Measurements from ENCODE around the gene MND1.

MND1 gene

GRCh38 chr4:153383131-153383530, 38.6 kb downstream of the MND1 start:
- H3K36me3 ChIP-seq (ENCODE audit: insufficient read depth, low read length): no peaks in the 10 kb centered on the region
- no peak overlapping the region for H3K4me3 ChIP-seq (ENCODE audit: low read length)
- no peaks in the 10 kb centered on the region for H3K27me3 ChIP-seq (ENCODE audit: control insufficient read depth, insufficient read depth, low read length)
- H3K9me3 ChIP-seq (replicated peaks; ENCODE audit: low read length): no peaks in the 10 kb centered on the region
- no peak overlapping the region for H3K4me2 ChIP-seq (ENCODE audit: low read length)
- H3K4me1 ChIP-seq (ENCODE audit: control insufficient read depth, insufficient read depth, low read length): no peaks in the 10 kb centered on the region
- H3K9ac ChIP-seq (ENCODE audit: low read depth, low read length): no peak overlapping the region

GRCh38 chr4:153384160-153384559, 39.7 kb downstream of the MND1 start:
- Histone ChIP-seq H3K4me1 (ENCODE audit: control insufficient read depth, insufficient read depth, low read length) (no peaks in the 10 kb centered on the region), H3K9ac (ENCODE audit: low read depth, low read length) (no peak overlapping the region), H3K36me3 (ENCODE audit: insufficient read depth, low read length) (no peaks in the 10 kb centered on the region), H3K4me3 (ENCODE audit: low read length) (no peak overlapping the region), H3K9me3 (replicated peaks; ENCODE audit: low read length) (no peaks in the 10 kb centered on the region), H3K4me2 (ENCODE audit: low read length) (no peak overlapping the region), H3K27me3 (ENCODE audit: control insufficient read depth, insufficient read depth, low read length) (no peaks in the 10 kb centered on the region)

GRCh38 chr4:153385784-153386183, 41.3 kb downstream of the MND1 start:
- Histone ChIP-seq H3K4me3 (ENCODE audit: low read length) (no peak overlapping the region), H3K36me3 (ENCODE audit: insufficient read depth, low read length) (no peaks in the 10 kb centered on the region), H3K9me3 (replicated peaks; ENCODE audit: low read length) (no peaks in the 10 kb centered on the region), H3K4me2 (ENCODE audit: low read length) (no peak overlapping the region), H3K27me3 (ENCODE audit: control insufficient read depth, insufficient read depth, low read length) (no peaks in the 10 kb centered on the region), H3K9ac (ENCODE audit: low read depth, low read length) (no peak overlapping the region), H3K4me1 (ENCODE audit: control insufficient read depth, insufficient read depth, low read length) (no peaks in the 10 kb centered on the region)

GRCh38 chr4:153387981-153388380, 43.5 kb downstream of the MND1 start:
- H3K4me3 ChIP-seq (ENCODE audit: low read length): no peak overlapping the region
- H3K4me1 ChIP-seq (ENCODE audit: control insufficient read depth, insufficient read depth, low read length): no peaks in the 10 kb centered on the region
- no peak overlapping the region for H3K4me2 ChIP-seq (ENCODE audit: low read length)
- no peaks in the 10 kb centered on the region for H3K9me3 ChIP-seq (replicated peaks; ENCODE audit: low read length)
- no peaks in the 10 kb centered on the region for H3K36me3 ChIP-seq (ENCODE audit: insufficient read depth, low read length)
- no peak overlapping the region for H3K9ac ChIP-seq (ENCODE audit: low read depth, low read length)
- no peaks in the 10 kb centered on the region for H3K27me3 ChIP-seq (ENCODE audit: control insufficient read depth, insufficient read depth, low read length)

DNA sequence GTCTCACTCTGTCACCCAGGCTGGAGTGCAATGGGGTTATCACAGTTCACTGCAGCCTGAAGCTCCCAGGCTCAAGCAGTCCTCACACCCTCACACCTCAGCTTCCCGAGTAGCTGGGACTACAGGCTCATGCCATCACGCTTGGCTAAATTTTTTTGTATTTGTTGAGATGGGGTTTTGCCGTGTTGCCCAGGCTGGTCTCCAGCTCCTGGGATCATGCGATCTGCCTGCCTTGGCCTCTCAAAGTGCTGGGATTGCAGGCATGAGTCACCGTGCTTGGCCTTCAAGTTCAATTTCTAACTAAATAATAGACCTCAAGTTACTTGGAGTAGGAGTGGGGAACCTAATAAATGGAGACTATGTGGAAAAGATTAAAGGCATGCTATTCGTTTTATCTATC, 48.9 kb downstream of the MND1 start:
- peaks cover 3% of the 10 kb centered on the region for H3K4me1 ChIP-seq (ENCODE audit: control insufficient read depth, insufficient read depth, low read length)
- no peaks in the 10 kb centered on the region for H3K9me3 ChIP-seq (replicated peaks; ENCODE audit: low read length)
- H3K4me3 ChIP-seq (ENCODE audit: low read length): no peak overlapping the region
- H3K27me3 ChIP-seq (ENCODE audit: control insufficient read depth, insufficient read depth, low read length): no peaks in the 10 kb centered on the region
- no peak overlapping the region for H3K9ac ChIP-seq (ENCODE audit: low read depth, low read length)
- no peaks in the 10 kb centered on the region for H3K36me3 ChIP-seq (ENCODE audit: insufficient read depth, low read length)
- no peak overlapping the region for H3K4me2 ChIP-seq (ENCODE audit: low read length)

GRCh38 chr4:153394945-153395344, 50.5 kb downstream of the MND1 start:
- Histone ChIP-seq H3K9ac (ENCODE audit: low read depth, low read length) (no peak overlapping the region), H3K4me2 (ENCODE audit: low read length) (no peak overlapping the region), H3K36me3 (ENCODE audit: insufficient read depth, low read length) (no peaks in the 10 kb centered on the region), H3K27me3 (ENCODE audit: control insufficient read depth, insufficient read depth, low read length) (no peaks in the 10 kb centered on the region), H3K4me1 (ENCODE audit: control insufficient read depth, insufficient read depth, low read length) (peaks cover 3% of the 10 kb centered on the region), H3K4me3 (ENCODE audit: low read length) (no peak overlapping the region), H3K9me3 (replicated peaks; ENCODE audit: low read length) (no peaks in the 10 kb centered on the region)

DNA sequence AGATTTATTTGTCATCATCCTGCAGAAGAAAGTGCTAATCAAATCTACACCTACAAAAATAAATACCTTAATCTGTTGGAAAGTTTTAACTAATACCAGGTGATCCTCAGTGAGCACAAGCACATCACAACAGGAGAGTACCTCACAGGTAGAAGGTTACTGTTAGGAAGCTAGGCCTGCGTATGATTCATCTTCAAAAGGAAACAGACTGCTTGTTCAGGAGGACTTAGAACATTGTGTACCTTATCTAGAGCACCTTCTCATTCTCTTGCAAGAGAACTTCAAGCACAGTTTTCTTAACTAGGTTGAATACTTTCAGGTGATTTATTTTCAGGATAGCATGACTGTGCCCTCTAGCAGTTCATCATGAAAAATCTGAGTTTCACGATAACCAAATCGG, 54.2 kb downstream of the MND1 start:
- Histone ChIP-seq H3K36me3 (ENCODE audit: insufficient read depth, low read length) (no peaks in the 10 kb centered on the region), H3K9me3 (replicated peaks; ENCODE audit: low read length) (no peaks in the 10 kb centered on the region), H3K4me1 (ENCODE audit: control insufficient read depth, insufficient read depth, low read length) (no peaks in the 10 kb centered on the region), H3K4me3 (ENCODE audit: low read length) (no peak overlapping the region), H3K9ac (ENCODE audit: low read depth, low read length) (no peak overlapping the region), H3K27me3 (ENCODE audit: control insufficient read depth, insufficient read depth, low read length) (no peaks in the 10 kb centered on the region), H3K4me2 (ENCODE audit: low read length) (no peak overlapping the region)

GRCh38 chr4:153399358-153399757, 54.9 kb downstream of the MND1 start:
- H3K4me1 ChIP-seq (ENCODE audit: control insufficient read depth, insufficient read depth, low read length): no peaks in the 10 kb centered on the region
- H3K9ac ChIP-seq (ENCODE audit: low read depth, low read length): no peak overlapping the region
- H3K4me2 ChIP-seq (ENCODE audit: low read length): no peak overlapping the region
- no peaks in the 10 kb centered on the region for H3K9me3 ChIP-seq (replicated peaks; ENCODE audit: low read length)
- H3K36me3 ChIP-seq (ENCODE audit: insufficient read depth, low read length): no peaks in the 10 kb centered on the region
- H3K27me3 ChIP-seq (ENCODE audit: control insufficient read depth, insufficient read depth, low read length): no peaks in the 10 kb centered on the region
- H3K4me3 ChIP-seq (ENCODE audit: low read length): no peak overlapping the region

- H3K4me1 ChIP-seq (ENCODE audit: control insufficient read depth, insufficient read depth, low read length): no peaks in the 10 kb centered on the region
- no peak overlapping the region for H3K4me3 ChIP-seq (ENCODE audit: low read length)
- no peak overlapping the region for H3K4me2 ChIP-seq (ENCODE audit: low read length)
- H3K27me3 ChIP-seq (ENCODE audit: control insufficient read depth, insufficient read depth, low read length): no peaks in the 10 kb centered on the region
- H3K9ac ChIP-seq (ENCODE audit: low read depth, low read length): no peak overlapping the region
- no peaks in the 10 kb centered on the region for H3K9me3 ChIP-seq (replicated peaks; ENCODE audit: low read length)
- H3K36me3 ChIP-seq (ENCODE audit: insufficient read depth, low read length): no peaks in the 10 kb centered on the region
These were observed 57.0 kb downstream of the MND1 start for GRCh38 chr4:153401501-153401900.

- Histone ChIP-seq H3K9ac (ENCODE audit: low read depth, low read length) (no peak overlapping the region), H3K4me2 (ENCODE audit: low read length) (no peak overlapping the region)
These were observed 57.9 kb downstream of the MND1 start for GRCh38 chr4:153402366-153402765.

GRCh38 chr4:153403726-153404125, 59.2 kb downstream of the MND1 start:
- Histone ChIP-seq H3K27me3 (ENCODE audit: control insufficient read depth, insufficient read depth, low read length) (no peaks in the 10 kb centered on the region), H3K4me1 (ENCODE audit: control insufficient read depth, insufficient read depth, low read length) (no peaks in the 10 kb centered on the region), H3K4me2 (ENCODE audit: low read length) (no peak overlapping the region), H3K4me3 (ENCODE audit: low read length) (no peak overlapping the region), H3K36me3 (ENCODE audit: insufficient read depth, low read length) (no peaks in the 10 kb centered on the region), H3K9me3 (replicated peaks; ENCODE audit: low read length) (no peaks in the 10 kb centered on the region), H3K9ac (ENCODE audit: low read depth, low read length) (no peak overlapping the region)

More at GRCh38 chr4:153402366-153402765, 57.9 kb downstream of the MND1 start:
- H3K27me3 ChIP-seq (ENCODE audit: control insufficient read depth, insufficient read depth, low read length): no peaks in the 10 kb centered on the region
- no peaks in the 10 kb centered on the region for H3K4me1 ChIP-seq (ENCODE audit: control insufficient read depth, insufficient read depth, low read length)
- H3K4me3 ChIP-seq (ENCODE audit: low read length): no peak overlapping the region
- no peaks in the 10 kb centered on the region for H3K36me3 ChIP-seq (ENCODE audit: insufficient read depth, low read length)
- no peaks in the 10 kb centered on the region for H3K9me3 ChIP-seq (replicated peaks; ENCODE audit: low read length)

DNA sequence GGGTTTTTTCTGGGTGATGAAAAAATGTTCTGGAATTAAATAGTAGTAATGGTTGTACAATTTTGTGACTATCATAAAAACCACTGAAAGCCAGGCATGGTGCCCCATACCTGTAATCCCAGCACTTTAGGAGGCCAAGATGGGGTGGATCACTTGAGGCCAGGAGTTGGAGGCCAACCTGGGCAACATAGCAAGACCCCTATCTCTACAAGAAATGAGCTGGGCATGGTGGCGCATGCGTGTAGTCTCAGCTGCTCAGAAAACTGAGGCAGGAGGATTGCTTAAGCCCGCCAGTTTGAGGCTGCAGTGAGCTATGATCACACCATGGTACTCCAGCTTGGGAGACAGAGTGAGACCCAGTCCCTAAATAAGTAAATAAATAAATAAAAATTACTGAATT, 63.4 kb downstream of the MND1 start:
- H3K4me1 ChIP-seq (ENCODE audit: control insufficient read depth, insufficient read depth, low read length): peaks cover 15% of the 10 kb centered on the region

More for the DNA sequence above, 63.4 kb downstream of the MND1 start:
- Histone ChIP-seq H3K4me3 (ENCODE audit: low read length) (no peak overlapping the region), H3K9me3 (replicated peaks; ENCODE audit: low read length) (no peaks in the 10 kb centered on the region), H3K27me3 (ENCODE audit: control insufficient read depth, insufficient read depth, low read length) (no peaks in the 10 kb centered on the region), H3K4me2 (ENCODE audit: low read length) (no peak overlapping the region), H3K36me3 (ENCODE audit: insufficient read depth, low read length) (no peaks in the 10 kb centered on the region), H3K9ac (ENCODE audit: low read depth, low read length) (no peak overlapping the region)

Measured in skeletal muscle satellite cell (primary cell).